Femur (tissue), 1 donor: ENCODE results near the gene ARID3C.

ENCODE experiments used
- DNase-seq: peaks from one replicate; pipeline ENCODE4 v3.0.0-alpha.2; 2017

Gene ARID3C

DNA sequence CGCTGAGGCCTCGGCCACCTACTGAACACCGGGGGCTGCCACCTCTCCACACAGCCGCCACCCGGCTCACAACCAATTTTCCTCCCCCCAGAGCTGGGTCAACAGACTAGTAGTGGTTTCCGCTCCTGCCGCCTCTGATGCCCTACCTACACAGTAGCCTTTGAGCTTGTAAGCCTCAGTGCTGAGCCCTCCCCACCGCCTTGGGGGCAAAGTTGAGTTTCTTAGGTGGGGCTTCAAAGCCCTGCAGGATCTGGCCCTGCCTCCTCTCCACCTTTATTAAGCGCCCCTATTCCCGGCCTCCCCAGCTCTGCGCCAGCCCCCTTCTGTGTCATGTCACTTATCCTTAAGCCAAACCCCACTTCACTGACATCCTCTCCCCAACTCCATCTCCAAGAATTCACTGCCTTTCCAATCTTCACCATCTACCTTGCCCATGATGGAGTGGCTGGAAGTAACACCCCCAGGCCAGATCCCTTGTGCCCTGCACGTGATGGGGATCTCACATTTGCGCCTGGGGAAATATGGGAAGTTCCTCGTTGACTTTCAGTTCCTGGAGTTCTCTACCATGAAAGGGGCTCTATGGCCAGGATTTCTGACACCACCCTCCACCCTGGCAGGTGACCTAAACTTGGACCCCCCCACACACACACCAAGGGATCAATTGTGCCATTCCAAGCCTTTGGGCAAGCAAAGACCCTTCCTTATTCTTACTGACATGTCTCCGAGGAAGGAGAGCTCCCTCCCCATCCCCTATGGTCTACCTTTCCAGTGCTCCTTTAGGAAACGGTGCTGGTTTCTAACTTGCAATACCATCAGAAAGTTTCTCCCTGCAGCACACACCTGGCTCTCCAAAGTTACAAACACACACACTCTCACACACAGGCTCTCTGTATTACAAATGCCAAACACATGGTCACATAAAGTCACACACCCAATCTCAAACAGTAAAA is 36.7 kb downstream of the ARID3C start:
- DNase-seq: no peak

- peak; percentile 91 for DNase-seq
Observed at GRCh38 chr9:34591248-34591916, 37.5 kb downstream of the ARID3C start.

- peak; percentile 54 for DNase-seq
Observed at GRCh38 chr9:34590381-34591247, 38.3 kb downstream of the ARID3C start.

DNA sequence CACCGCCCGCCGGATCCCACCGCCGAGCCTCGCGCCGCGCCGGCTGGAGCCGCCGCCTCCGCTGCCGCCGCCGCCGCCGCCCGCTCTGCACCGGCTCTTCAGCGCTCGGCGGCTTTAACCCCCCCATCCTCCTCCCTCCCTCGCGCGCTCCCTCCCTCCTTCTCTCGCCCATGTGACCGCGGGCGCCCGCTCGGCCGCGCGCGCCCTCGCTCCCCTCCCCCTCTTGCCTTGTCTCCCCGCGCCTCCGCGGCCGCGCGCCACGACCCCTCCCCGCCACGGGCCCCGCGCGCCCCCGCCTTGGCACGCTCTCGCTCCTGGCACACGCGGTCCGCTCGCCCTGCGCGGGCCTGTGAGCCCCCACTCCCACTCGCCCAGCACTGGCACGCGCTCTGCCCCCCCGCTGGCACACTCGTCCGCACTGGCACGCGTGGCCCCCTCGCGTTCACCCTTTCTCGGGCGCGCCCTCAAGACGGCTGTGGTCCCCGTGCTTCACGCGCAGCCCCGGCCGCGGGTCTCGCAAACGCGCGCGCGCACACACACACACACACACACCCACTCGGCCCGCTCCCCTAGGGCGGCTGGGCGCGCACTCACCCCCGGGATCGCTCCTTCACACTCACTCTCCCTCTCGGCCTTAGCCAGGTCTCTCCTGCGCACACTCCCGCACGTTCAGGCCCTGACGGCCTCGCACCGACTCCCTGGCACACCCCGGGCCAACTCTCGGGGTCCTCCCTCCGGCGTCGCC is 39.1 kb downstream of the ARID3C start, which contains the start of gene CNTFR:
Gene CNTFR (minus strand): TSS at position 89 of the 745 bp plus-strand sequence. CDS start 20,743 bp downstream, outside the sequence.
- peak; percentile 76 for DNase-seq

GRCh38 chr9:34588671-34589635 is 39.9 kb downstream of the ARID3C start:
- no peak for DNase-seq

- DNase-seq: no peak
Observed at GRCh38 chr9:34587271-34587670, 41.6 kb downstream of the ARID3C start.

DNA sequence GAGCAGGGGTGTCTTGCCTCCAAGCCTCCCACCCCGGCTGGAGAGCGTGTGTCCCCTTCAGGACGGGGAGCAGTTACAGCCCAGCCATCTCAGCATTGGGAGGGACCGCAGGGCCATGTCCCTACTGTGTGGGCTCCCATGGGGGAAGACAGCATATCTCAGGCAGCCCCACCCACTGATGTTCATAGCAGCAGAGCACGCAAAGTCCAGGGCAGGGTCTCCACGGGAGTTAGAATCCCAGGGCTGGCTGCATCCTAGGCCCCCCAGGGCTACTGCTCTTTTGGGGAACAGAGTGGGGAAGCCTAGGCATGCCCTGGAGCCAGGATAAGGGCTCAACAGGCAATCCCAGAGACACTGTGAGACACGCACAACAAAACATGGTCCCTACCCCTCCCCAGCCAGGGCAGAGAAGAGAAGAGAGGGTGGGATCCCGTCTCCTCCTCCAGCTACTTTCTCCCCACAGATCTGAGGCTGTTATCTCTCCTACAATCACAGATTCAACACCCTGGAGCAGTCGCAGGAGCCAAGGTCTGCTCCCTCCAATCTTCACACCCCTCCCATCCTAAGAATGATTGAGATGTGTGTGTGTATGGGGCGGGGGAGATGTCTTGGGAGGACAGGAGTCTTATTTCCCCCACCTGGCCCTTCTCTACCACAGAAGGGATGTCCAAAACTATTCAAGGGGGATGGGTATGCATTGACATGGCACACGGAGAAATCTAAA is 42.8 kb downstream of the ARID3C start:
- DNase-seq: no peak

DNA sequence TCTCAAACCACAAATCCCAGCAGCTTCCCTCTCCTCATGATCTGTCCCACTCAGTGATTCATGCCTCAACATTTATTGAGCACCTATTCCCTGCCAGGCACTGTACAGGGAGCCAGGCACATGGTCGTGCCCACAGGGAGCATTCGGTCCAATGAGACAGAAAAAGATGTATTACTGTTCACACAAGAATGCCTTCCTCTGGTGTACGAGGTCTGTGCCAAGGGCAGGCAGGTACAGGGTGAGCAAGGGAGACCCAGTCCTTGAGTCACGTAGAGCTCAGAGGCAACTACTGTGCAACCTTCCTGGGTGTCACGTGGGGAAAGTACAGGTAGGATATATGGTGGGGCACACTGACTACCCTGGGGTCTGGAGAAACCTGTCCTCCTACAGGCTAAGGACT is 43.9 kb downstream of the ARID3C start:
- no peak for DNase-seq

- DNase-seq: no peak
Observed at GRCh38 chr9:34582787-34583186, 46.1 kb downstream of the ARID3C start.

- no peak for DNase-seq
Observed at GRCh38 chr9:34581318-34581717, 47.5 kb downstream of the ARID3C start.

GRCh38 chr9:34580358-34580757 is 48.5 kb downstream of the ARID3C start:
- DNase-seq: no peak

DNA sequence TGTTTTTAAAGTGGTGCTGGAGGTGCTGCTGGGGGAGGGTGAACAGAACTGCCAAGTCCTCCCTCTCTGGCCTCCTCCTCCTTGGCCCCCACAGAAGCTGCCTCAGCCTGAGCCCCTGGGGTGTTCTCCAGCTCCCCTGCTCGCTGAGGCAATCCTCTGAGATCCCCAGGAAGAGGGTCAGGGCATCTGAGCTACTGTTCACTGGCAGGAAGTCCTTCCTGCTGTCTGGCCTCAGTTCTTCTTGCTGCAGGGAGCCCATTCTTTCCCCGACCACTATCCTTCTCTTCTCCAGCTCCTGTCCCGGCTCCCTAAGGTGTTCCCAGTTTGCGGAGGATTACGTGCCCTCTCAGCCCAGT is 49.1 kb downstream of the ARID3C start:
- DNase-seq: no peak

DNA sequence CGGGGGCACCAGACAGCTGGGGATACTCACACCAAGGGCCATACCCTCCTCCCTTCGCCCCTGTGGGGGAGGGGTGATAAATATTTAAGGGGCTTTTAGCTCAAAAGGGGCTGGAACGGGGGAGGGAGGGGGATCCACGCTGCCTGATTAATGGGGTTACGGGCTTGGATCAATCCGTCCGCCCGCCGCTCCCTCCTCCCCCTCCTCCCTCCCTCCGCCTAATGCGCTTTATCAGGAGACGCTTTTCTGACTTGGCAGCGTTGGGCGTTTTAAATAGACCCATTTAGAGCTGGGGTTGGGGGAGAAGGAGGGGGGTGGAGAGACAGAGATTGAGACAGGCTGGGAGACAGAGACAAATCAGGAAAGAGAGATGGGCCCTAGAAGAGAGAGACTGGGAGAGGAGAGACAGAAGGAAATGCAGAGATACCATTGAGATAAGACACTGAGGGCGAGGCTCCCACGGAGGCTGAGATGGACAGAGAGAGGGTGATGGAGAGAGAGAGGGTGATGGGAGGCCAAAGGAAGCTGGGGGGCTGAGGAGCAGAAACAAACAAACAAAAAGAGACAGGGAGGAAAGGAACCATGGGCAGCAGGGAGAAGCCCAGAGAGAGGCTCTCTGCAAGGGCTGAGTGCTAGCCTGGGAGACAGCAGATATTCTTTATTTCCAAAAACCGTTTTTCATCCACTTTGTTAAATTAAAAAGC is 49.6 kb downstream of the ARID3C start:
- DNase-seq: no peak

GRCh38 chr9:34578241-34579103 is 50.4 kb downstream of the ARID3C start:
- DNase-seq: peak; percentile 70

DNA sequence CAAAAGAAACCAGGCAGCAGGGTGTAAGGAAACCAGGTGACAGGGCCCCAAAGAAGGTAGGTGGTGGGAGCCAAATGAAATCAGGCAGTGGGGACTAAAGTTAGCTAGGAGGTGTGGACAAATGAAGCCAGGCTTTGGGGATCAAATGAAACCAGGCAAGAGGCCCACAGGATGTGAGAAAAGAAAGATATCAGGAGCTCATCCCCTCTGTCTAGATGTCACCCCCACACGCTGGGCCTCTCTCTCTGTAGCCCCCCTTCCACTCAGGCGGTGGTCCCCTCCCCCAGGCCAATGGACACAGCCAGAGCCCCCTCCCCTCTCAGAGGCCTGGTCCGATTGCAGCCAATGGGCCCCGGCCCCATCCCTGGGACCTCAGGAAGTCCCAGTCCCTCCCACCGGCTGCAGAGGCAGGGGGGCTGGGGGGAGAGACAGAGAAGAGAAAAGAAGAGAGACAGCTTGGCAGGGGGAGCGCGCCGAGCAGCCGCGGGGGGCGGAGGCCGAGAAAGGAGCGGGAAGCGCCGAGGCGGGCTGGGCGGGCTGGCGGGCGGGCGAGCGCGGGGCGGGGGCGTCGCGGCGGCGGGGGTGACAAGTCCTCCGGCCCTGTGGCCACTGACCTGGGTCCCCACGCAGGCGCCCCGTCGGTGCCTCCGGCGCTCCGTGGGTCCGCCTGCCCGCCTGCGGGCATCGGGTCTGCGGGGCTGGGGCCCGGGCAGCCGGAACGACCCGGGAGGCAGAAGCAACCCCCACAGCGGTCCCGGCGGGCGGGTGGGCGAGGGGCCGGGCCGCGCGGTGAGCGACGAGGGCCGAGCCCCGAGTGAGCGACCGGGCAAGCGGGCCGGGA is 51.2 kb downstream of the ARID3C start:
- peak; percentile 90 for DNase-seq

- DNase-seq: peak; percentile 62
Observed at GRCh38 chr9:34576597-34577399, 52.1 kb downstream of the ARID3C start.
